ENCODE measurements around the gene CFH.
"Not testable (repeated sequence)": the region's sequence is repeated elsewhere in the genome, so short reads cannot be mapped to it uniquely, and the experiment has no call there.

CFH gene

GRCh38 chr1:196769823-196770222, 118.0 kb downstream of the CFH start:
- not testable (repeated sequence) for DNase-seq

DNA sequence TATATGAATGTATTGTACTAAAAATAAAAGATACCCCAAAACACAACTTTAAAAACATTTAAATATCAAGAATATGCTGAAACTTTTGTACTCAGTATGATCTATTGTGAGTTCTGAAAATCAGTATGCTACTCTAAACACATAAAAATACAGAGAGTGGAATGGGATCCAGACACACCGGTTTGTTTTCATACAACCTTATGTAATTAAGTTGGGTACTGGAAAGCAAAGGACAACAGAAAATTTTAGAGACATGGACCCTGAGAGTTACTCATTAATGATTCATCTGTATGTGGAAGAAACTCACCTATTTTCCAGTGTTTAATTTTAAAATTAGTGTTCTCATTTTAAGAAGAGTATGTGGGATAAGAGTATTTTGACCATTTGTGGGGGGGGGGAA, 121.9 kb downstream of the CFH start:
- DNase-seq: no peak

GRCh38 chr1:196774175-196774574, 122.3 kb downstream of the CFH start:
- DNase-seq: no peak

DNA sequence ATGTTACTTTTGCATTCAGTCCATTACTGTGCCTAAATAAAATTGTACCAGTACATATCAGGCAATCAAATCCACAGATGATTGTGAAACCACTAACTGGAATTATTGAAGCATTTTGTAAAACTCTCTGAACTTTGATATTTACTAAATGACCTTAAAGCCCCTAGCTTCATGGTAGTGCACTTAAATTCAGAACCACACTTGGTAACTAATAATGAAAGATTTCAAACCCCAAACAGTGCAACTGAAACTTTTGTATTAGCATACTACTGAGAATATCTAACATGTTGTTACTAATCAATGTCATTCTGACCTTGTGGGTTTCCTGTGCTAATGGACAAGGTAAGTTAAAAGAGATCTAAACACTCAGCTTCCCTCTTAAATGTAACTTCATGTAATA, 122.8 kb downstream of the CFH start, which contains the start of gene CFHR3:
CFHR3 (plus strand) TSS at position 238 of the 400 bp plus-strand sequence; CDS start at position 285, 47 bp downstream.
- no peak for DNase-seq

- no peak for DNase-seq
Observed at GRCh38 chr1:196777603-196778002, 125.8 kb downstream of the CFH start.

GRCh38 chr1:196779093-196779492, 127.2 kb downstream of the CFH start:
- DNase-seq: no peak

DNA sequence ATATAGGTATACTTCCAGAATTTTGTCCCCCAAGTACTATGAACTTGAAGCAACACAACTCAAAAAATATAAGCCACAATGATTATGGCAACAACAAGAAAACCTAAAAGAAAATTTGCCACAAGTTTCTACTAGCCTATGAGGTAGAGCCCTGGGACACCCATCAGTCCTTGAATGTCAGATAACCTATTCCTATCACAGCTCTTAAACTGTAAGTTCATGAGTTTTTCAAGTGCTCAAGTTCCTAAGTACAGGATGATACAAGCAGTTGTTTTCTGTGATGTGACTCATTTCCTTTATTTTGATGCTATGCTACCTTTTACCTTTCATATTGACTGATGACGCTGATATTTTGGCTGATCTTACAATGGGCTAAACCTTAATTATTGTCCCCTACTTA, 139.4 kb downstream of the CFH start:
- DNase-seq: not testable (repeated sequence)

DNA sequence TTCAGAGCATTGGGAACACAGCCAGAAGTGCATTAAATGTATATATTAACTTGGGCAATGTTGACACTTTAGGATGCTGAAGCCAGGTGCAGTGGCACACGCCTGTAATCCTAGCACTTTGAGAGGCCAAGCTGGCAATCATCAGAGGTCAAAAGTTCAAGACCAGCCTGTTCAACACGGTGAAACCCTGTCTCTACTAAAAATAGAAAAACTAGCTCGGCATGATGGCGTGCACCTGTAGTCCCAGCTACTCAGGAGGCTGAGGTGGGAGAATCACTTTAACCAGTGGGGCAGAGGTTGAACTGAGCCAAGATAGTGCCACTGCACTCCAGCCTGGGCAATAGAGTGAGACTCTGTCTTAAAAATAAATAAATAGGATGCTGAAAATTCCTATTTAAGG, 142.3 kb downstream of the CFH start:
- peak; percentile 94 to 99 for DNase-seq

Measured in NCI-H2081 (cell line).